OCI-LY7 (cell line): Measurements from ENCODE around the gene IGSF1.

Experiments
- EZH2phosphoT487 ChIP-seq: fragments of 200-600 bp; sonication (generic); IDR thresholded peaks from 2 replicates; pipeline ENCODE4 v1.6.1; 2018; ENCODE audit warnings: low read depth, borderline replicate concordance, mild to moderate bottlenecking, mixed run types, antibody characterized with exemption, low read length, moderate library complexity, mixed read lengths
- TF ChIP-seq, protein P1 (sequence below): fragments of 200-600 bp; sonication (generic); conservative IDR thresholded peaks from 2 replicates; pipeline ENCODE4 v1.5.1; 2014; ENCODE audit warnings: mild to moderate bottlenecking, antibody characterized with exemption, low read length, moderate library complexity, mixed read lengths

DNA sequence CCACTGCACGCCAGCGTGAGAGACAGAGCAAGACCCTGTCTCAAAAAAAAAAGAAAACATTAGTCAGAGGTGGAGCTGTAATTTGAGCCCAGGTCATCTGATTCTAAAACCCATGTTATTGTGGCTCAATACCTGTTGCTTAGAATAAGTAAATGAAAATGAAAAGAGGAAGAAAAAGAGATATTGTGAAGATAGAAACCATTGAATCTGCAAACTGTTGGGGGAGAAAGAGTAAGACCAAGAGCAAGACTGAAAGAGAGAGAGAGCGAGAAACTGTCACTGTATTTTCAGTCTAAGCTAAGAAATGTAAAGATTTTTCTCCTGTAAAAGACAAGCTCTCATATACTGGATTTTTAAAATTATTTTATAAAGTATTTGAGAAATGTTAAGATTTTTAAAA is 9.7 kb upstream of the IGSF1 start:
- TF ChIP-seq, protein P1, sequence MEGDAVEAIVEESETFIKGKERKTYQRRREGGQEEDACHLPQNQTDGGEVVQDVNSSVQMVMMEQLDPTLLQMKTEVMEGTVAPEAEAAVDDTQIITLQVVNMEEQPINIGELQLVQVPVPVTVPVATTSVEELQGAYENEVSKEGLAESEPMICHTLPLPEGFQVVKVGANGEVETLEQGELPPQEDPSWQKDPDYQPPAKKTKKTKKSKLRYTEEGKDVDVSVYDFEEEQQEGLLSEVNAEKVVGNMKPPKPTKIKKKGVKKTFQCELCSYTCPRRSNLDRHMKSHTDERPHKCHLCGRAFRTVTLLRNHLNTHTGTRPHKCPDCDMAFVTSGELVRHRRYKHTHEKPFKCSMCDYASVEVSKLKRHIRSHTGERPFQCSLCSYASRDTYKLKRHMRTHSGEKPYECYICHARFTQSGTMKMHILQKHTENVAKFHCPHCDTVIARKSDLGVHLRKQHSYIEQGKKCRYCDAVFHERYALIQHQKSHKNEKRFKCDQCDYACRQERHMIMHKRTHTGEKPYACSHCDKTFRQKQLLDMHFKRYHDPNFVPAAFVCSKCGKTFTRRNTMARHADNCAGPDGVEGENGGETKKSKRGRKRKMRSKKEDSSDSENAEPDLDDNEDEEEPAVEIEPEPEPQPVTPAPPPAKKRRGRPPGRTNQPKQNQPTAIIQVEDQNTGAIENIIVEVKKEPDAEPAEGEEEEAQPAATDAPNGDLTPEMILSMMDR: no peak
- TF ChIP-seq EZH2phosphoT487: no peak
